NCI-H226 (cell line): ENCODE results near the gene GOLPH3.
"Not testable (repeated sequence)": the region's sequence is repeated elsewhere in the genome, so short reads cannot be mapped to it uniquely, and the experiment has no call there.

Source experiments
- DNase-seq: peaks from one replicate; pipeline ENCODE4 v3.0.0-alpha.2; 2015

GOLPH3 gene

DNA sequence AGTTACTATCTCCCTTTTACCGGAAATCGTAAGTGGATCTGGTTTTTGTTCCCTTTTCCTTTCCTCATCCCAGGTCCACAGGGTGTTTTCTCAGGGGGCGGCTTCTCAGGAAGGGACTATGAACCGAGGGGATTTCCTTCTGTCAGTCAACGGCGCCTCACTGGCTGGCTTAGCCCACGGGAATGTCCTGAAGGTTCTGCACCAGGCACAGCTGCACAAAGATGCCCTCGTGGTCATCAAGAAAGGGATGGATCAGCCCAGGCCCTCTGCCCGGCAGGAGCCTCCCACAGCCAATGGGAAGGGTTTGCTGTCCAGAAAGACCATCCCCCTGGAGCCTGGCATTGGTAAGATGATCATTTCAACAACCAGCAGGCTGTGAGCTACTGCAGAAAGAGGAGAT is 75.8 kb downstream of the GOLPH3 start:
- no peak for DNase-seq

DNA sequence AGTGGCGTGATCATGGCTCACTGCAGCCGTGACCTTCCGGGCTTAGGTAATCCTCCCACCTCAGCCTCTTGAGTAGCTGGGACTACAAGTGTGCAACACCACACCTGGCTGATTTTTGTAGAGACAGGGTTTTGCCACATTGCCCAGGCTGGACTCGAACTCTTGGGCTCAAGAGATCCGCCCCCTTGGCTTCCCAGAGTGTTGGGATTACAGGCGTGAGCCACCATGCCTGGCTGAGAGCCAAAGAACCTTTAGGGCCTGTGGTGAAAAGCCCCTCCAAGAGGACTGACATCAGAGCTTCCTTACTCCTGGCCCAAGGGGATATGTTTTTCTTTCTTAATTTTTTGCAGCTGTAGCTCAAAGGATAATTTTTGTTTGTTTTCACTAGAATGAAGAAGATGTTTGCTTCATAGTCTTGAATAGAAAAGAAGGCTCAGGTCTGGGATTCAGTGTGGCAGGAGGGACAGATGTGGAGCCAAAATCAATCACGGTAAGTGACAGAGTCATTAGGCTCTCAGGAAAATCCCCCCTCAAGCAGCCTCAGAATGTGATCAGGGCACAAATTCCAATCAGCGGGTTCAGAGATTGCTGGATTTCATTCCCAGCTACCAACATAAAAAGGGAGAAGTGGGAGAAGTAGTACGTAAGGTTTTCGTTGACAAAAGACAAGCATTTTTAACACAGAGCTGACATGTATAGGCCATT is 77.1 kb downstream of the GOLPH3 start:
- DNase-seq, result no peak

DNA sequence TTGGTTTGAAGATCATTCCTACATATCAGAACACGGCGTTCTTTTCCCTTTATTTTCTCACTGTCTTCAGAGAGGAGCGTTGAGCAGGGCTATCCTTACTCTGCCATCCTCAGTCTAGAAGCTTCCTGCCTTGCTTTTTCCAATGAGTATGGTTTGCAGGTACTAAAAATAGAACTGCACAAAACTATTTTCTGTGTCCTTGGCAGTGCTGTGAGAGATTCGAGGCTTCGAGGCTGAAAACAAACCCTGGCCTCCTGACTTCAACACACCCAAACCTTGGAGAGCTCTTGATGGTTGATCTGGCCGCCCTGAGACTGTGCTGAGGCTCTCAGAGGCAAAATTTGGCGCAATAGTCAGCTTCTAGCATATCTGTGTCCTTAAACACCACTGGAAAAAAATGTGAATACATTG is 78.9 kb downstream of the GOLPH3 start:
- no peak for DNase-seq

DNA sequence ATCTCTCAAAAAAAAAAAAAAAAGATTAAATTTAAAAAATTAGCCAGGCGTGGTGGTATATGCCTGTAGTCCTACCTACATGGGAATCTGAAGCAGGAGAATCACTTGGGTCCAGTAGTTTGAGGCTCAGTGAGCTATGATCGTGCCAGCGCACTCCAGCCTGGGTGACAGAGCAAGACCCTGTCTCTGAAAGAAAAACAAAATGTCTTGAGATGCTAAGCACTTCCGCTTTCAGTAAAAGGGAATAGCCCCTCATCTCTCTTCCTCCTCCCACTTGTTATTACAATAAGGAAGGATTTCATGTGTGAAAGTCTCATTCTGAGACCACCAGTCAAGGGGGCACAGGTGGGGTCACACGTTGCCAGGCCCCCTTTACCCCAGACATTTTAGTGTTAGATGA is 79.4 kb downstream of the GOLPH3 start:
- no peak for DNase-seq

DNA sequence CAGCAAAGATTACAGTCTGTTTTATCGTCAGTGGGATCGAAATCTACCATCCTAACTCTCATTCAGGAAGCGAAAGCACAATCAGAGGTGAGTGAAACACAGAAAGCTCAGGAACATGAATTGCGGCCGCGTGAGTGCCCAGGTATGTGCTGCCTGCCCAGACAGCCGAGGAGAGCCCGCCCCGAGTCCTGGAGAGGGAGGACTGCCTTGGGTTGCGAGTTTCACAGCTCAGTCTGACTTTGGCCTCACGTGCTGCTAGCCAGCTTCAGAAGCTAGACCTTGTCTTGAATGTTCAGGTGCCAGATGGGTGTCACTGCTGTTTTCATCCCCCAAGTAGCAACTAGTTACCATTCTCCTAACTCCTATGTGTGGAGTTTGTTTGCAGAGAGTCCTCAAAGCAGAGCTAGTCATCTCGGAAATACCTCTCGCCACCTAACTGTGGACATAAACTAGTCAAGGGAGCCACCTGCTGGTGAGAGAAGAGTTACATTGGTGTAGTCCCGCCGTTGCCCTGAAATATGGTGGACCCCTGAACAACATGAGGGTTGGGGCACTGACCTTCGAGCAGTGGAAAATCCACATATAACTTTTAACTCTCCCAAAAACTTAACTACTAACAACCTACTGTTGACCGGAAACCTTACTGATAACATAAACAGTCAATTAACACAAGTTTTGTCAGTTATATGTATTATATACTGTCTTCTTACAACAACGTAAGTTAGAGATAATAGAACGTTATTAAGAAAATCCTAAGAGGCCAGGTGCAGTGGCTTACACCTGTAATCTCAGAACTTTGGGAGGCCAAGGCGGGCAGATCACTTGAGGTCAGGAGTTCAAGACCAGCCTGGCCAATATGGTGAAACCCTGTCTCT is 80.9 kb downstream of the GOLPH3 start:
- DNase-seq, result peak; percentile 43

DNA sequence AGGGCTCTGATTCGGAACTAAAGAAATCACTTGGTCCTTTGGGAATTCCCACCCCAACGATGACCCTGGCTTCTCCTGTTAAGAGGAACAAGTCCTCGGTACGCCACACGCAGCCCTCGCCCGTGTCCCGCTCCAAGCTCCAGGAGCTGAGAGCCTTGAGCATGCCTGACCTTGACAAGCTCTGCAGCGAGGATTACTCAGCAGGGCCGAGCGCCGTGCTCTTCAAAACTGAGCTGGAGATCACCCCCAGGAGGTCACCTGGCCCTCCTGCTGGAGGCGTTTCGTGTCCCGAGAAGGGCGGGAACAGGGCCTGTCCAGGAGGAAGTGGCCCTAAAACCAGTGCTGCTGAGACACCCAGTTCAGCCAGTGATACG is 83.4 kb downstream of the GOLPH3 start:
- no peak for DNase-seq

DNA sequence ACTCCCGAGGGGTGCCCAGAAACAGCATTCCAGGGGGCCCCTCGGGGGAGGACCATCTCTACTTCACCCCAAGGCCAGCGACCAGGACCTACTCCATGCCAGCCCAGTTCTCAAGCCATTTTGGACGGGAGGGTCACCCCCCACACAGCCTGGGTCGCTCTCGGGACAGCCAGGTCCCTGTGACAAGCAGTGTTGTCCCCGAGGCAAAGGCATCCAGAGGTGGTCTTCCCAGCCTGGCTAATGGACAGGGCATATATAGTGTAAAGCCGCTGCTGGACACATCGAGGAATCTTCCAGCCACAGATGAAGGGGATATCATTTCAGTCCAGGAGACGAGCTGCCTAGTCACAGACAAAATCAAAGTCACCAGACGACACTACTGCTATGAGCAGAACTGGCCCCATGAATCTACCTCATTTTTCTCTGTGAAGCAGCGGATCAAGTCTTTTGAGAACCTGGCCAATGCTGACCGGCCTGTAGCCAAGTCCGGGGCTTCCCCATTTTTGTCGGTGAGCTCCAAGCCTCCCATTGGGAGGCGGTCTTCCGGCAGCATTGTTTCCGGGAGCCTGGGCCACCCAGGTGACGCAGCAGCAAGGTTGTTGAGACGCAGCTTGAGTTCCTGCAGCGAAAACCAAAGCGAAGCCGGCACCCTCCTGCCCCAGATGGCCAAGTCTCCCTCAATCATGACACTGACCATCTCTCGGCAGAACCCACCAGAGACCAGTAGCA is 83.9 kb downstream of the GOLPH3 start:
- no peak for DNase-seq

DNA sequence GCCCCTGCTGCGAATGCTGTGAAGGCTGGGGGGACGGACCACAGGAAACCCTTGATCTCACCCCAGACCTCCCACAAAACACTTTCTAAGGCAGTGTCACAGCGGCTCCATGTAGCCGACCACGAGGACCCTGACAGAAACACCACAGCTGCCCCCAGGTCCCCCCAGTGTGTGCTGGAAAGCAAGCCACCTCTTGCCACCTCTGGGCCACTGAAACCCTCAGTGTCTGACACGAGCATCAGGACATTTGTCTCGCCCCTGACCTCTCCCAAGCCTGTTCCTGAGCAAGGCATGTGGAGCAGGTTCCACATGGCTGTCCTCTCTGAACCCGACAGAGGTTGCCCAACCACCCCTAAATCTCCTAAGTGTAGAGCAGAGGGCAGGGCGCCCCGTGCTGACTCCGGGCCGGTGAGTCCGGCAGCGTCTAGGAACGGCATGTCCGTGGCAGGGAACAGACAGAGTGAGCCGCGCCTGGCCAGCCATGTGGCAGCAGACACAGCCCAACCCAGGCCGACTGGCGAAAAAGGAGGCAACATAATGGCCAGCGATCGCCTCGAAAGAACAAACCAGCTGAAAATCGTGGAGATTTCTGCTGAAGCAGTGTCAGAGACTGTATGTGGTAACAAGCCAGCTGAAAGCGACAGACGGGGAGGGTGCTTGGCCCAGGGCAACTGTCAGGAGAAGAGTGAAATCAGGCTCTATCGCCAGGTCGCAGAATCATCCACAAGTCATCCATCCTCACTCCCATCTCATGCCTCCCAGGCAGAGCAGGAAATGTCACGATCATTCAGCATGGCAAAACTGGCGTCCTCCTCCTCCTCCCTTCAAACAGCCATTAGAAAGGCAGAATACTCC is 84.7 kb downstream of the GOLPH3 start:
- no peak for DNase-seq

DNA sequence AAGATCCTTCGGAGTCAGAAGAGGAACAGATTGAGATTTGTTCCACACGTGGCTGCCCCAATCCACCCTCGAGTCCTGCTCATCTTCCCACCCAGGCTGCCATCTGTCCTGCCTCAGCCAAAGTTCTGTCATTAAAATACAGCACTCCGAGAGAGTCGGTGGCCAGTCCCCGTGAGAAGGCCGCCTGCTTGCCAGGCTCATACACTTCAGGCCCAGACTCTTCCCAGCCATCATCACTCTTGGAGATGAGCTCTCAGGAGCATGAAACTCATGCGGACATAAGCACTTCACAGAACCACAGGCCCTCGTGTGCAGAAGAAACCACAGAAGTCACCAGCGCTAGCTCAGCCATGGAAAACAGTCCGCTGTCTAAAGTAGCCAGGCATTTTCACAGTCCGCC is 85.9 kb downstream of the GOLPH3 start:
- DNase-seq, result no peak

DNA sequence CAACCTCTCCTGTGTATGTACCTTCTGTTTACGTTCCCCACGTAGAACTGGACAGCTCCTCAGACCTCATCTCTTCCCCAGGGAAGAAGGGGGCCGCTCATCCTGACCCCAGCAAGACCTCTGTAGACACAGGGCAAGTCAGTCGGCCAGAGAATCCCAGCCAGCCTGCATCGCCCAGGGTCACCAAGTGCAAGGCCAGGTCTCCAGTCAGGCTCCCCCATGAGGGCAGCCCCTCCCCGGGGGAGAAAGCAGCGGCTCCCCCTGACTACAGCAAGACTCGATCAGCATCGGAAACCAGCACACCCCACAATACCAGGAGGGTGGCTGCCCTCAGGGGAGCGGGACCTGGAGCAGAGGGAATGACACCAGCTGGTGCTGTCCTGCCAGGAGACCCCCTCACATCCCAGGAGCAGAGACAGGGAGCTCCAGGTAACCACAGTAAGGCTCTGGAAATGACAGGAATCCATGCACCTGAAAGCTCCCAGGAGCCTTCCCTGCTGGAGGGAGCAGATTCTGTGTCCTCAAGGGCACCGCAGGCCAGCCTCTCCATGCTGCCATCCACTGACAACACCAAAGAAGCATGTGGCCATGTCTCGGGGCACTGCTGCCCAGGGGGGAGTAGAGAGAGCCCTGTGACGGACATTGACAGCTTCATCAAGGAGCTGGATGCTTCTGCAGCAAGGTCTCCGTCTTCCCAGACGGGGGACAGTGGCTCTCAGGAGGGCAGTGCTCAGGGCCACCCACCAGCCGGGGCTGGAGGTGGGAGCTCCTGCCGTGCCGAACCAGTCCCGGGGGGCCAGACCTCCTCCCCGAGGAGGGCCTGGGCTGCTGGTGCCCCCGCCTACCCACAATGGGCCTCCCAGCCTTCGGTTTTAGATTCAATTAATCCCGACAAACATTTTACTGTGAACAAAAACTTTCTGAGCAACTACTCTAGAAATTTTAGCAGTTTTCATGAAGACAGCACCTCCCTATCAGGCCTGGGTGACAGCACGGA is 86.7 kb downstream of the GOLPH3 start:
- no peak for DNase-seq

DNA sequence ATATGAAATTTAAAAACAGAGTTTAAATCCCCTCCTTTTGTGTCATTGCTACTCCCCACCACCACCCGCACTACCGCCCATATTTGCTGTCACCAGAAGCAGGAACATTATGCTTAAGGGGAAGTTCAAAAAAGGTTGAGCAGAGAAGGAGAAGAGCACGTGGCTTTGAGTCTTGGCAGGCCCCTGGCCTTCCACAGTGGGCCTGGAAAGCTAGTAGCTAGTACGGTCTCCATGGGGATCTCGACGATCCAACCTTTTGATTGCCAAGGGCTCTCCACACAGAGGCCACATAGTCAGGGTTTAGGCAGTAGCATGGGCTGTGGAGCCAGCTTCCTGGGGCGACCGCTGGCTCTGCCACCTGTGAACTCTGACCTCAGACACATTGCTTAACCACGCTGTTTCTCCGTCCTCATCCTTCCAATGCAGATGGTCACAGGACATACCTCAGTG is 90.1 kb downstream of the GOLPH3 start:
- DNase-seq, result no peak

DNA sequence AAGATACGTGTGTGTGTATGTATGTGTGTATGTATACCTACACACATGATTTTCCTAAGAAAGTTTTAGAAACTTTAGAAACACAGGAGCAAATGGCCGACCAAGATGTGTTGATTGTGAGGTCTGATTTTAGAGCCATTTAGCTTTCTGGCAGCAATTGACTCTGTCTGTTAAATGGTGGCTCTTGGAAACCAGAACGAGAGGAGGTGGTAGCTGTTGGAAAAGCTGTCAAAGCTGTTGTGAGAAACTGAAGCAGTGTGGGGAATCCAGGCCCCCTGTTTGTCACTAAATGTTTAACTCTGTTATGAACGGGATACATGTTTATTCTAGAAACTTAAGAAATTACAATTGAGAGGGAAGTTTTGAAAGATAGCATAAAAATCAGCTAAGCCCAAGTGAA is 91.4 kb downstream of the GOLPH3 start:
- DNase-seq, result no peak

DNA sequence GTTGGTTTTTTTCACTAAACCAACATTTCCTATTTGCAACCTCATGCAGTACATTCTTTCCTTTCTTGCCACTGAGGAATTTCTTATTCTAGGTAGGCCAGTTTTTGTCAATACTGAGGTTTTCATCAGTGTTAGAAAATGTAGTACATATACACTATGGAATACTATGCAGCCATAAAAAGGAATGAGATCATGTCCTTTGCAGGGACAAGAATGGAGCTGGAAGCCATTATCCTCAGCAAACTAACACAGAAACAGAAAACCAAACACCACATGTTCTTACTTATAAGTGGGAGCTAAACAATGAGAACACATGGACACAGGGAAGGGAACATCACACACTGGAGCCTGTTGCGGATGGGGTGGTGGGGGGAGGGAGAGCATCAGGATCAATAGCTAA is 93.6 kb downstream of the GOLPH3 start:
- DNase-seq, result not testable (repeated sequence)

DNA sequence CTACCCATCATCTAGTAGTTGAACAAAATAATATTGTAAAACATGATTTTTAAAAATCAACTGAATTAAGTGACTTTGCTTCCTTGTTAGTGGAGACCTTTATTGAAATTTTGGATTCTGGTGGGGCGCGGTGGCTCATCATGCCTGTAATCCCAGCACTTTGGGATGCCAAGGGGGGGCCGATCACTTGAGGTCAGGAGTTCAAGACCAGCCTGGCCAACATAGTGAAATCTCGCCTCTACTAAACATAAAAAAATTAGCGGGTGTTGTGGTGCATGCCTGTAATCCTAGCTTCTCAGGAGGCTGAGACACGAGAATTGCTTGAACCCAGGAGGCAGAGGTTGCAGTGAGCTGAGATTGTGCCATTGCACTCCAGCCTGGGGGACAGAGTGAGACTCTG is 95.3 kb downstream of the GOLPH3 start:
- not testable (repeated sequence) for DNase-seq

DNA sequence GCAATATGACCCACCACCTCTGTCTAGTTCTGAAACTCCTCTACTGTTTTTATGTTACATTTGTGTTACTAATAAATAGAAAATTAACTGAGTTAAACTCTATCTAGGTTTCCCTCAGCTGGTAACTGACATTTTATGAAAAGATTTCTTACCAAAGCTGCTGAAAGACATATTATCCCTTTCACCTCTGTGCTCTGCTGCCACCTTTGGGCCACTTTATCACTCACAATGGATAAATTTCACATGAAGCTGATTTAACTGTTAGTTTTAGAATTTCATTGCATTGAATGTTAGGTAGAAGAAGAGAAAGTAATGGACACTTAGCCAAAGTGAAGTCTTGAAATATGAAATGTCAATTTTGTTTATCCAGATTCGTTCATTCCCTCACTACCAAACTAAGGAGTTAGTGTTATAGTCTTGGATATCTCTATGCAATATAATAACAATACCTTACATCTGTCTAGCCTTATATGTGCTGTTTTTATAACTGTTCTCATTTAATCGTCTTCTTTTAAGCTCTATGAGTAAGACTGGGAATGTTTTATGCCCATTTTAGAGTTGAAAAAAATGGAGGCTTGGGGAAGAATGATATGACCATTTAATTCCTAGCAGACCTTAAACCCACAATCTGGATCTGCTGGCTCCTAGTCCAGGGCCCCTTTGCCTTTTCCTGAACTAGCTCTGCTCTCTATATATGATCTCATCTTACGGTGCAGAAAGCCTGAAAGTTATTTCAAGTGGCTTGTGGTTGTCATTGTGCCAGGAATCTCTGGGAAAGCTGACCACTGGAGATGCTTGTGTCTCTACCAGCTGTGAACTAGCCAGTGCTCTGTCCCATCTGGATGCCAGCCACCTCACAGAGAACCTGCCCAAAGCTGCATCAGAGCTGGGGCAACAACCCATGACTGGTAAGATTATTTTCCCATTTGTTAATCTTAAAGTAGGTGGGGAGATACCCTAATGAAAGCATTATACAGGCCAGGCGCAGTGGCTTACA is 97.1 kb downstream of the GOLPH3 start:
- peak; percentile 16 for DNase-seq
